Measurements from ENCODE around the gene TCF12. TPM values are rescaled to one million over a fixed set of nuclear protein-coding genes. Genes with fewer than 3 reads are reported as not detected.

The TCF12 gene
- total RNA-seq, 4 donors from 2014 or later: 108 to 177 (median 148) TPM

DNA sequence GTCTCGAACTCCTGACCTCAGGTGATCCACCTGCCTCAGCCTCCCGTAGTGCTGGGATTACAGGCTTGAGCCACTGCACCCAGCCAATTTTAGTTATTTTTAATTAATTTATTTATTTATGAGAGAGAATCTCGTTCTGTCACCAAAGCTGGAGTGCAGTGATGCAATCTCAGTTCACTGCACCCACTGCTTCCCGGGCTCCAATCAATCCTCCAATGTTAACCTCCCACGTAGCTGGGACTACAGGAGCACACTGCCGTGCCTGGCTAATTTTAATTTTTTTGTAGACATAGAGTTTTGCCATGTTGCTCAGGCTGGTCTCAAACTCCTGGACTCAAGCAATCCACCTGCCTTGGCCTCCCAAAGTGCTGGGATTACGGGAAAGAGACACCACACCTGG, 137.9 kb downstream of the TCF12 start:
- H3K4me1 ChIP-seq: peaks cover 29 to 54% (median 41%) of the 10 kb centered on the region in 4 donors
- H3K9me3 ChIP-seq: no peaks in the 10 kb centered on the region
- no peaks in the 10 kb centered on the region for H3K36me3 ChIP-seq
- DNase-seq (ENCODE audit: extremely low spot score): no peak
- no peak for TF ChIP-seq POLR2AphosphoS5 (IDR thresholded peaks at IDR 0.05)
- TF ChIP-seq, protein P1, sequence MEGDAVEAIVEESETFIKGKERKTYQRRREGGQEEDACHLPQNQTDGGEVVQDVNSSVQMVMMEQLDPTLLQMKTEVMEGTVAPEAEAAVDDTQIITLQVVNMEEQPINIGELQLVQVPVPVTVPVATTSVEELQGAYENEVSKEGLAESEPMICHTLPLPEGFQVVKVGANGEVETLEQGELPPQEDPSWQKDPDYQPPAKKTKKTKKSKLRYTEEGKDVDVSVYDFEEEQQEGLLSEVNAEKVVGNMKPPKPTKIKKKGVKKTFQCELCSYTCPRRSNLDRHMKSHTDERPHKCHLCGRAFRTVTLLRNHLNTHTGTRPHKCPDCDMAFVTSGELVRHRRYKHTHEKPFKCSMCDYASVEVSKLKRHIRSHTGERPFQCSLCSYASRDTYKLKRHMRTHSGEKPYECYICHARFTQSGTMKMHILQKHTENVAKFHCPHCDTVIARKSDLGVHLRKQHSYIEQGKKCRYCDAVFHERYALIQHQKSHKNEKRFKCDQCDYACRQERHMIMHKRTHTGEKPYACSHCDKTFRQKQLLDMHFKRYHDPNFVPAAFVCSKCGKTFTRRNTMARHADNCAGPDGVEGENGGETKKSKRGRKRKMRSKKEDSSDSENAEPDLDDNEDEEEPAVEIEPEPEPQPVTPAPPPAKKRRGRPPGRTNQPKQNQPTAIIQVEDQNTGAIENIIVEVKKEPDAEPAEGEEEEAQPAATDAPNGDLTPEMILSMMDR (IDR thresholded peaks at IDR 0.05): no peak
- TF ChIP-seq POLR2A (IDR thresholded peaks at IDR 0.05; ENCODE audit: low read depth): no peak
- TF ChIP-seq EP300 (IDR thresholded peaks at IDR 0.05): no peak
- WGBS: 94% methylated on average over 7 of the region's 7 CpGs
- intact Hi-C loops (cut with DNase I): no loop called here
- no peaks in the 10 kb centered on the region for H3K27me3 ChIP-seq
- no peak overlapping the region for H3K4me3 ChIP-seq
- H3K27ac ChIP-seq (replicated peaks in 1 of 4): no peak overlapping the region

DNA sequence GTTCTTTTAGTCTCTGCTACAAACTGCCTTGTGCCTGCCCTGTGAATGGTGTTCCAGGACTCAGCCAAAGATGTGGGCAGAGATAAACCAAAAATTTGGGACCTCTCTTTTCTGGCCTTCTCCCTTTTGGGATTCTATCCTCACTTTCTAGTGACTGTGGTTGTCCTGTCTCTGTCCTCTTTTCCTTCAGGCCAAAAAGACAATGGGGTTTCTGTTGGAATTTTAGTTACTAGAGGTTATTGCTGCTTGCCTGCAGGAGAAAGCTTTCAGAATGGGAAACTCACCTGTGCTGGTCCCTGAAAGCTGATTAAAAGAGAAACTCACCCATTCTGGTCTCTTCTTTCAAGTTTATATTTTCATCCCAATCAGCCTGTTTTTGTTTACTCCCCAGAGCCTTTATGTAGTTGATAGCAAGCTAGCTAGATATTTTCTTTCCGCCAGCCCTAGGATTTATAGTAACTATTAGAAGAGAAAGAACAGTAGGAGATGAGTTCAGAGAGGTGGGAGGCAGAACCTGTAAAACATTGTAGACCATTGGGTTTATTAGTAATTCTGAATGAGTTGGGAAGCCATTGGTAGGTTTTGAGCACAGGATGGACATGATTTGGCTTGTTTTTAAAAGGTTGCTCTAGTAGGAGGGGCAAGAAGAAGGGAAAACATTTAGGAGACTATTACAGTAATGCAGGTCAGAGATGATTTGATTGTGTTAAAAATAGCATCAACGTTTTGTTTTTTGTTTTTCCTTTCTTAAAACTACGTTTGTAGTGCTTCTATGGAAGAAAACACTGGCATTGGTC, 138.9 kb downstream of the TCF12 start:
- Histone ChIP-seq H3K4me1 (peaks cover 29 to 54% (median 41%) of the 10 kb centered on the region in 4 donors), H3K36me3 (no peaks in the 10 kb centered on the region), H3K27me3 (no peaks in the 10 kb centered on the region), H3K27ac (replicated peaks in 1 of 4) (no peak overlapping the region), H3K9me3 (no peaks in the 10 kb centered on the region), H3K4me3 (no peak overlapping the region)
- TF ChIP-seq EP300 (IDR thresholded peaks at IDR 0.05) (no peak), POLR2AphosphoS5 (IDR thresholded peaks at IDR 0.05) (no peak), POLR2A (IDR thresholded peaks at IDR 0.05; ENCODE audit: low read depth) (no peak)
- TF ChIP-seq, protein P1 (IDR thresholded peaks at IDR 0.05): no peak
- intact Hi-C loops (cut with DNase I): no loop called here
- WGBS: 69% methylated on average over 3 of the region's 3 CpGs
- no peak for DNase-seq (ENCODE audit: extremely low spot score)

- no peak for DNase-seq (ENCODE audit: extremely low spot score)
- H3K4me3 ChIP-seq: no peak overlapping the region
- WGBS: 96% methylated on average over 2 of the region's 2 CpGs
- no peaks in the 10 kb centered on the region for H3K36me3 ChIP-seq
- no peak overlapping the region for H3K27ac ChIP-seq (replicated peaks in 1 of 4)
- intact Hi-C loops (cut with DNase I): no loop called here
- H3K27me3 ChIP-seq: no peaks in the 10 kb centered on the region
- TF ChIP-seq, protein P1 (IDR thresholded peaks at IDR 0.05): no peak
- no peak for TF ChIP-seq POLR2A (IDR thresholded peaks at IDR 0.05; ENCODE audit: low read depth)
- no peak for TF ChIP-seq POLR2AphosphoS5 (IDR thresholded peaks at IDR 0.05)
- no peak for TF ChIP-seq EP300 (IDR thresholded peaks at IDR 0.05)
- H3K9me3 ChIP-seq: no peaks in the 10 kb centered on the region
- H3K4me1 ChIP-seq: peaks cover 20 to 43% (median 32%) of the 10 kb centered on the region in 4 donors
These were observed 140.7 kb downstream of the TCF12 start for GRCh38 chr15:57059026-57059660.

DNA sequence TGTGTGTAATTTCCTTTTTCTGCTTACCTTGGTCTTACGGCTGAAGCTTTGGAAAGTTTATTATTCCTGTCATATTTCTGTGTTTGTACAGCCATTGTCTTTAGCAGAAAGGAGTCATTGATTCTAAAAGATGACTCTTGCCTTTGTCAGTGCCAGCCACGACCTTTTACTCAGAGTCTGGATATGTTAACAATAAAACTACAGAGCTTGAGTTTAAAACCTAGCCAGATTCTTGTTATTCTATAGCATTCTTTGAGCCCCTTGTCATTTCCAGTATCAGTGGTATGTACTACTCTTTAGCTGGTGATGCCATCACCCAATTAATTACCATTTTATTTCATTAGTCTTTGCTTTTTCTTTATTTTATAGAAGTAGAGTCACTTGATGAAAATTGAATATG, 142.4 kb downstream of the TCF12 start:
- no peak for DNase-seq (ENCODE audit: extremely low spot score)
- Histone ChIP-seq H3K9me3 (no peaks in the 10 kb centered on the region), H3K27ac (replicated peaks in 1 of 4) (no peak overlapping the region), H3K4me3 (no peak overlapping the region), H3K27me3 (no peaks in the 10 kb centered on the region), H3K4me1 (peaks cover 20 to 47% (median 32%) of the 10 kb centered on the region in 4 donors), H3K36me3 (no peaks in the 10 kb centered on the region)
- 16% methylated on average over 2 of the region's 2 CpGs for WGBS
- no peak for TF ChIP-seq EP300 (IDR thresholded peaks at IDR 0.05)
- TF ChIP-seq POLR2A (IDR thresholded peaks at IDR 0.05; ENCODE audit: low read depth): no peak
- no peak for TF ChIP-seq POLR2AphosphoS5 (IDR thresholded peaks at IDR 0.05)
- TF ChIP-seq, protein P1 (IDR thresholded peaks at IDR 0.05): no peak
- intact Hi-C loops (cut with DNase I): no loop called here

Measured in esophagus muscularis mucosa (tissue), 4 donors.